GM12878 (cell line): ENCODE results near the gene MCC. TPM values are rescaled to one million over a fixed set of nuclear protein-coding genes. Genes with fewer than 3 reads are reported as not detected.

Experiments
- ATAC-seq: fragments of 200-7000 bp; cut with Tn5 transposase; 3 replicates; pipeline ENCODE4 v1.9.1; 2020; ENCODE audit warnings: mild to moderate bottlenecking, moderate library complexity
- BruUV-seq: library from RNA; stranded (reverse); fragments of 400-500 nt; replicated peaks from 2 replicates; lab custom pipeline; 2021; lab: Mats Ljungman, UMichigan
- CTCF ChIA-PET: fragments of 300-600 bp; sonication (Branson Sonifier 250); formaldehyde crosslinking; extraction: SDS; loops from one replicate; lab custom pipeline; 2021; ENCODE audit warnings: inconsistent platforms; lab: Yijun Ruan, JAX
- POLR2A ChIA-PET: fragments of 350-600 bp; formaldehyde crosslinking; extraction: SDS; loops from one replicate; lab custom pipeline; 2021; ENCODE audit warnings: inconsistent platforms; lab: Charles Lee
- RAD21 ChIA-PET: fragments of 300-600 bp; sonication (Branson Sonifier 250); formaldehyde crosslinking; loops from one replicate; lab custom pipeline; 2023; ENCODE audit warnings: antibody characterized with exemption; ENCODE audit not compliant: unreplicated experiment; lab: Charles Lee
- SMC1A ChIA-PET: fragments of 300-600 bp; sonication (Branson Sonifier 250); formaldehyde crosslinking; loops from one replicate; lab custom pipeline; 2023; ENCODE audit not compliant: unreplicated experiment, uncharacterized antibody; lab: Charles Lee
- DNase-seq: peaks from one replicate; pipeline ENCODE4 v3.0.0-alpha.2; 2011; ENCODE audit warnings: low read depth, low spot score
- FAIRE-seq: peaks from 3 replicates; lab custom pipeline; 2011; peaks lifted over from hg19 to GRCh38; lab: Jason Lieb, UNC
- H2AFZ ChIP-seq: 2 replicates; pipeline ENCODE4 v1.6.0; 2011; ENCODE audit warnings: low read depth, low read length, control low read depth; ENCODE audit not compliant: control insufficient read depth
- H3K27ac ChIP-seq: 2 replicates; pipeline ENCODE4 v1.5.1; 2011; ENCODE audit warnings: control low read depth; ENCODE audit not compliant: control insufficient read depth, insufficient read depth
- H3K27me3 ChIP-seq, 2 experiments: replicated peaks in 1 of 2; 2 replicates each; pipeline versions ENCODE4 v1.6.0 to v1.6.1; 2011; ENCODE audit warnings: low read length in 1 of 2; ENCODE audit not compliant: control insufficient read depth in 2 of 2, insufficient read depth in 2 of 2
- H3K36me3 ChIP-seq, 2 experiments: 2 replicates each; pipeline ENCODE4 v1.5.1; 2011; ENCODE audit warnings: low read length in 1 of 2; ENCODE audit not compliant: control insufficient read depth in 2 of 2, insufficient read depth in 2 of 2
- H3K4me1 ChIP-seq: 2 replicates; pipeline ENCODE4 v1.6.1; 2011; ENCODE audit warnings: mild to moderate bottlenecking, low read length, moderate library complexity, mixed read lengths; ENCODE audit not compliant: control insufficient read depth, insufficient read depth
- H3K4me2 ChIP-seq: 2 replicates; pipeline ENCODE4 v1.6.0; 2011; ENCODE audit warnings: control low read depth; ENCODE audit not compliant: control insufficient read depth, insufficient read depth
- H3K4me3 ChIP-seq: fragments of 200-600 bp; sonication (generic); 2 replicates; pipeline ENCODE4 v1.5.1; 2016
- H3K79me2 ChIP-seq: 2 replicates; pipeline ENCODE4 v1.6.0; 2011; ENCODE audit warnings: low read length; ENCODE audit not compliant: control insufficient read depth, insufficient read depth
- H3K9ac ChIP-seq: 2 replicates; pipeline ENCODE4 v1.8.0; 2011; ENCODE audit warnings: low read length, control low read depth, mixed read lengths; ENCODE audit not compliant: control insufficient read depth, insufficient read depth
- H3K9me3 ChIP-seq: replicated peaks from 3 replicates; pipeline ENCODE4 v1.5.1; 2011; ENCODE audit warnings: mild to moderate bottlenecking, low read length; ENCODE audit not compliant: control insufficient read depth, insufficient read depth
- H4K20me1 ChIP-seq: 2 replicates; pipeline ENCODE4 v1.6.0; 2011; ENCODE audit not compliant: control insufficient read depth, insufficient read depth
- BACH1 ChIP-seq: fragments of 450-650 bp; IDR thresholded peaks from 2 replicates; pipeline ENCODE4 v1.6.1; 2017; ENCODE audit warnings: mild to moderate bottlenecking, borderline replicate concordance
- BMI1 ChIP-seq: fragments of 450-650 bp; IDR thresholded peaks from 2 replicates; pipeline ENCODE4 v1.6.1; 2016; ENCODE audit warnings: mild to moderate bottlenecking, moderate library complexity, borderline replicate concordance
- CBX5 ChIP-seq: sonication (generic); IDR thresholded peaks from 2 replicates; pipeline ENCODE4 v1.6.1; 2016; ENCODE audit warnings: low read depth, moderate library complexity, mild to moderate bottlenecking, inconsistent platforms
- CHD4 ChIP-seq: fragments of 200-600 bp; sonication (generic); IDR thresholded peaks from 2 replicates; pipeline ENCODE4 v1.6.1; 2016; ENCODE audit warnings: mild to moderate bottlenecking
- CREB1 ChIP-seq: IDR thresholded peaks from 2 replicates; pipeline ENCODE4 v1.6.1; 2012; ENCODE audit warnings: low read depth, mild to moderate bottlenecking, inconsistent platforms
- HDAC2 ChIP-seq: fragments of 200-600 bp; sonication (generic); IDR thresholded peaks from 2 replicates; pipeline ENCODE4 v1.6.1; 2017
- IRF5 ChIP-seq: fragments of 450-650 bp; IDR thresholded peaks from 2 replicates; pipeline ENCODE4 v1.6.1; 2017; ENCODE audit warnings: borderline replicate concordance
- JUND ChIP-seq: IDR thresholded peaks from 2 replicates; pipeline ENCODE4 v1.6.1; 2012; ENCODE audit warnings: low read depth, mild to moderate bottlenecking, low read length, improper control_type of control experiment, moderate library complexity
- LARP7 ChIP-seq: fragments of 450-650 bp; IDR thresholded peaks from 2 replicates; pipeline ENCODE4 v1.6.1; 2017; ENCODE audit warnings: mild to moderate bottlenecking
- NR2C2 ChIP-seq: IDR thresholded peaks from 2 replicates; pipeline ENCODE4 v1.6.1; 2011; ENCODE audit warnings: borderline replicate concordance, low read depth; ENCODE audit not compliant: control insufficient read depth, insufficient read length
- PAX5 ChIP-seq: IDR thresholded peaks from 2 replicates; pipeline ENCODE4 v1.6.1; 2011; ENCODE audit warnings: low read depth, low read length, borderline replicate concordance
- RB1 ChIP-seq: fragments of 450-650 bp; formaldehyde crosslinking; IDR thresholded peaks from 2 replicates; pipeline ENCODE4 v1.6.1; 2017; ENCODE audit warnings: mild to moderate bottlenecking, borderline replicate concordance
- SREBF2 ChIP-seq: IDR thresholded peaks from 2 replicates; pipeline ENCODE4 v1.6.1; 2012; ENCODE audit warnings: mild to moderate bottlenecking, low read length
- YBX1 ChIP-seq: fragments of 450-650 bp; IDR thresholded peaks from 2 replicates; pipeline ENCODE4 v1.6.1; 2016; ENCODE audit warnings: antibody characterized with exemption
- ZBTB4 ChIP-seq: fragments of 450-650 bp; formaldehyde crosslinking; IDR thresholded peaks from 2 replicates; pipeline ENCODE4 v1.4.0; 2022; ENCODE audit warnings: mild to moderate bottlenecking, moderate library complexity
- ZSCAN29 ChIP-seq: fragments of 450-650 bp; IDR thresholded peaks from 2 replicates; pipeline ENCODE4 v1.6.1; 2017; ENCODE audit warnings: mild to moderate bottlenecking, moderate library complexity
- WGBS: methylation state at CpG from one replicate; pipeline ENCODE4 v1.1.6; 2016; ENCODE audit warnings: low lambda C conversion rate; ENCODE audit not compliant: insufficient replicate concordance, insufficient coverage; ENCODE audit errors: missing lambda C conversion rate; 5-methylcytosine and 5-hydroxymethylcytosine counted together
- in situ Hi-C: fragments of 300-500 bp; cut with MboI; formaldehyde crosslinking; loops from 9 replicates; pipeline ENCODE4 v1.14.3; 2018; ENCODE audit warnings: mixed read lengths
- intact Hi-C: fragments of 100-400 bp; cut with micrococcal nuclease; formaldehyde crosslinking; loops from one replicate; pipeline ENCODE4 v1.14.2; 2022; ENCODE audit not compliant: unreplicated experiment
- polyA plus RNA-seq, 11 experiments: library from polyadenylated mRNA; depleted of rRNA in 4 of 11; unstranded in 6 of 11; stranded (reverse) in 5 of 11; fragments of >200 nt; fragmentation: Nextera tagmentation in 4 of 11; fragmentation: Illumina TruSeq in 1 of 11; extraction: Ambion mirVana in 4 of 11; extraction: Trizol in 1 of 11; gene quantifications; 1 replicate in 1 of 11; 2 replicates in 10 of 11; pipeline versions ENCODE4 v1.2.1 to v1.2.3, GENCODE V29; 2011 to 2016; ENCODE audit warnings: inconsistent platforms in 2 of 11, missing spikeins in 2 of 11, low read depth in 1 of 11
- total RNA-seq, 4 experiments: library from RNA; depleted of rRNA in 3 of 4; stranded (reverse); fragments of >200 nt in 3 of 4; fragmentation: Illumina TruSeq in 1 of 4; extraction: Trizol in 1 of 4; gene quantifications; 2 replicates each; pipeline versions ENCODE4 v1.2.1 to v1.2.3, GENCODE V29; 2013 to 2021

The MCC gene
- total and polyA plus RNA-seq, 10 of the 15 experiments (the other 5 are each of a cell fraction or from before 2014, with no cell fraction given): 0.03 to 0.86 (median 0.16) TPM

GRCh38 chr5:113098378-113098777, 389.9 kb downstream of the MCC start:
- Histone ChIP-seq H3K79me2 (no peaks in the 10 kb centered on the region), H3K27me3 (no peaks in the 10 kb centered on the region; a peak in 1 of 4 replicates), H4K20me1 (no peaks in the 10 kb centered on the region), H3K4me3 (no peak overlapping the region), H2AFZ (no peak overlapping the region), H3K4me1 (no peaks in the 10 kb centered on the region), H3K9ac (no peak overlapping the region), H3K36me3 (no peaks in the 10 kb centered on the region), H3K27ac (no peak overlapping the region), H3K4me2 (no peak overlapping the region), H3K9me3 (no peaks in the 10 kb centered on the region)
- FAIRE-seq (no peak), ATAC-seq (no peak), DNase-seq (no peak)
- ChIA-PET RAD21 (no interaction called here), POLR2A (no interaction called here), CTCF (interaction anchor here (0.7 kb wide), 1 partner anchor 14 kb away, joined by 3 read pairs; no protein-coding TSS in a partner anchor), SMC1A (interaction anchor here (0.8 kb wide), 1 partner anchor 96 kb away, joined by 3 read pairs; no protein-coding TSS in a partner anchor)
- TF ChIP-seq SREBF2: no peak
- no peak for TF ChIP-seq ZSCAN29
- intact Hi-C loops (no loop called here), in situ Hi-C loops (no loop called here)
- 0% methylated on average over 3 of the region's 3 CpGs for WGBS
- BruUV-seq: no TSS peak

- H3K9ac ChIP-seq: no peak overlapping the region
- intact Hi-C loops (no loop called here), in situ Hi-C loops (no loop called here)
- H3K4me2 ChIP-seq: no peak overlapping the region
- H3K79me2 ChIP-seq: no peaks in the 10 kb centered on the region
- H3K27me3 ChIP-seq: no peaks in the 10 kb centered on the region; a peak in 1 of 4 replicates
- WGBS: 50% methylated on average over 2 of the region's 2 CpGs
- H3K4me1 ChIP-seq: no peaks in the 10 kb centered on the region
- FAIRE-seq (no peak), DNase-seq (no peak), ATAC-seq (no peak)
- no peak overlapping the region for H3K27ac ChIP-seq
- ChIA-PET RAD21 (no interaction called here), POLR2A (no interaction called here), CTCF (no interaction called here), SMC1A (no interaction called here)
- no peak overlapping the region for H2AFZ ChIP-seq
- no TSS peak for BruUV-seq
- H3K9me3 ChIP-seq: no peaks in the 10 kb centered on the region
- no peaks in the 10 kb centered on the region for H3K36me3 ChIP-seq
- no peaks in the 10 kb centered on the region for H4K20me1 ChIP-seq
- no peak overlapping the region for H3K4me3 ChIP-seq
- TF ChIP-seq IRF5: no peak
- TF ChIP-seq NR2C2: no peak
- TF ChIP-seq BMI1: no peak
- TF ChIP-seq PAX5: no peak
- no peak for TF ChIP-seq SREBF2
- no peak for TF ChIP-seq CREB1
- TF ChIP-seq JUND: no peak
- TF ChIP-seq CHD4: no peak
- no peak for TF ChIP-seq ZBTB4 (CRISPR knock-in tag)
- no peak for TF ChIP-seq CBX5
- no peak for TF ChIP-seq YBX1
- TF ChIP-seq LARP7: no peak
- TF ChIP-seq HDAC2: no peak
- TF ChIP-seq BACH1: no peak
- no peak for TF ChIP-seq RB1
Measured at GRCh38 chr5:113095831-113096230, 392.4 kb downstream of the MCC start.
